ENCODE data around the gene ADISSP.

DNA sequence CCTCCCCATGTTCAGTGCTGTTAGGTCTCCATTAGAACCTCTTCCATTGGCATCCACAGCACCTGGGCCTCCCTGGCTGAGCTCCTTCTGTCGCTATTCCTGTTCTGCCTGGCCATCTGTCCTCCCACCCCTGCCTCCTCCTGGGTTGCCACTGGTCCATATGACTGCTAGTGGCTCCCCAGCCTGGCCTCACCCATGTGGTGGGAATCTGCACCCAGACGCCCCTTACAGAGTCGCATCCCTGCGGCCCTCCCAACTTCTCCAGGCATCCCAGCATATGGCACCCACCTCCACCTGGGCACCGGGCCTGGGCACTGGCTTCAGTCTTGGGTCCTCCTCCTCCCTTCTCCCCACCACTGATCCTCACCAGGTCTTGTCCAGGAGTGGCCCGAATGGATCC is 36.3 kb upstream of the ADISSP start:
- TF ChIP-seq GATA3 (IDR thresholded peaks at IDR 0.05; ENCODE audit: low read depth, low read length), result no peak
- TF ChIP-seq GATA2 (IDR thresholded peaks at IDR 0.05; ENCODE audit: low read depth, low read length), result no peak

All from SH-SY5Y (cell line).